SJSA1 (cell line): ENCODE data around the gene OR1D2. TPM values are rescaled to one million over a fixed set of nuclear protein-coding genes. Genes with fewer than 3 reads are reported as not detected.
"Not testable (repeated sequence)": the region's sequence is repeated elsewhere in the genome, so short reads cannot be mapped to it uniquely, and the experiment has no call there.

Experiments used
- DNase-seq, 2 experiments: peaks; one replicate each; pipeline ENCODE4 v3.0.0-alpha.2; 2015 to 2020; ENCODE audit warnings: low spot score in 2 of 2, low read depth in 1 of 2
- H3K27ac ChIP-seq: fragments of 250-450 bp; sonication (Bioruptor Pico); 2 replicates; pipeline ENCODE4 v1.5.1; 2020; ENCODE audit warnings: mild to moderate bottlenecking, moderate library complexity
- H3K27me3 ChIP-seq: fragments of 250-450 bp; sonication (Bioruptor Pico); replicated peaks from 2 replicates; pipeline ENCODE4 v1.5.1; 2020; ENCODE audit warnings: mild to moderate bottlenecking, moderate library complexity
- H3K36me3 ChIP-seq: fragments of 250-450 bp; sonication (Bioruptor Pico); 2 replicates; pipeline ENCODE4 v1.5.1; 2020; ENCODE audit warnings: mild to moderate bottlenecking
- H3K4me1 ChIP-seq: fragments of 250-450 bp; sonication (Bioruptor Pico); replicated peaks from 2 replicates; pipeline ENCODE4 v1.6.1; 2021; ENCODE audit warnings: mild to moderate bottlenecking
- H3K4me3 ChIP-seq: fragments of 250-450 bp; sonication (Bioruptor Pico); 2 replicates; pipeline ENCODE4 v1.5.1; 2020; ENCODE audit warnings: mild to moderate bottlenecking
- H3K9me3 ChIP-seq: fragments of 250-450 bp; sonication (Bioruptor Pico); replicated peaks from 2 replicates; pipeline ENCODE4 v1.5.1; 2020; ENCODE audit warnings: mild to moderate bottlenecking
- total RNA-seq: library from RNA; depleted of rRNA; stranded (reverse); fragments of >200 nt; shearing (Covaris generic); gene quantifications from 2 replicates; pipeline ENCODE4 v1.2.3, GENCODE V29; 2014; rRNA removed

OR1D2 gene
- not detected in 2 replicates for total RNA-seq

DNA sequence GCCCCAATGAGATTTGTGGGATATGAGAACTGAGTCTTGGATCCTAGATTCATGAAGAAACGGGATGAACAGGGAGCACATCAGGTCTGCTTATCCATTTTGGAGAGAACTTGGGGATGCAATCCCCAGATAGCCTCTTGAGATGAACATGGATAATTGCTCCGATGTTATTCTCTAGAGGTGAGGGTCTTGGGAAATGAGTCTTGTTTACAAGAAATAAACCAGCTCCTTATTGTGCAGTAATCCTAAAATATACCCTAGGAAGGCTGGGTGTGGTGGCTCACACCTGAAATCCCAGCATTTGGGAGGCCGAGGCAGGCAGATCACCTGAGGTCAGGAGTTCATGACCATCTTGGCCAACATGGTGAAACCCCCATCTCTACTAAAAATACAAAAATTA is at the start of gene OR1D2:
Gene OR1D2 (minus strand): TSS at position 101 of the 400 bp plus-strand sequence. CDS start 11,426 bp downstream, outside the sequence.
- Histone ChIP-seq H3K4me3 (no peak within 1 kb of the TSS), H3K36me3 (no peaks in the 10 kb centered on the region), H3K27ac (no peak within 1 kb of the TSS), H3K27me3 (peaks cover 13% of the 10 kb centered on the region; the same call in 1 of the 2 replicates), H3K4me1 (no peaks in the 10 kb centered on the region), H3K9me3 (0 out of 2 replicates have a peak, but pooled peaks cover 4% of the 10 kb centered on the region)
- DNase-seq: no peak

GRCh38 chr17:3137494-3137893 is 33.3 kb upstream of the OR1D2 start:
- not testable (repeated sequence) for H3K27ac ChIP-seq, H3K4me1 ChIP-seq, H3K36me3 ChIP-seq, H3K9me3 ChIP-seq, H3K4me3 ChIP-seq, DNase-seq, H3K27me3 ChIP-seq

DNA sequence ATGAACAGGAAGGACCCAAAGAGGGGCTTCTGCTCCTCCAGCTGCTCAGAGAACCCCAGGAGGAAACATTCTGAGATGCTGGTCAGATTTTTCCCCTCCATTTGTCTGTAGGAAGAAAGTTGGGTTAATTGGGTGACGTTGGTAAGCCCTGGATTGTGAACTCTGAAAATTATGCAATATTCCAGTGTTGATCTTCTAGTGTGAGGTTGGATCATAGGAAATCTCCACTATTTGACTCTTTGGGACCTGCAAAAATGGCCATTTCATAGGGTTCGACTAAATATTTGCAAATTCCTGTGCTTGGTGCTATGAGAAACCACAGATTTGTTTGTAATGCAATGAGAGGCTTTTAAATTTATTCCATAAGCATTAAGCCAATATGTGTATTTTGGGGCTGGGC is 23.2 kb upstream of the OR1D2 start, which contains the start of gene OR1G1:
Gene OR1G1 (minus strand): TSS at position 101 of the 400 bp plus-strand sequence. CDS start 0 bp downstream, at position 101.
- no peaks in the 10 kb centered on the region for H3K9me3 ChIP-seq
- no peak within 1 kb of the TSS for H3K4me3 ChIP-seq
- H3K27me3 ChIP-seq: peaks cover 11% of the 10 kb centered on the region; the same call in 1 of the 2 replicates
- H3K4me1 ChIP-seq: no peaks in the 10 kb centered on the region
- DNase-seq: no peak
- H3K27ac ChIP-seq: no peak within 1 kb of the TSS
- no peaks in the 10 kb centered on the region for H3K36me3 ChIP-seq

GRCh38 chr17:3073850-3074249 is 30.4 kb downstream of the OR1D2 start:
- H3K4me1 ChIP-seq, H3K9me3 ChIP-seq, DNase-seq, H3K27ac ChIP-seq, H3K36me3 ChIP-seq, H3K27me3 ChIP-seq, H3K4me3 ChIP-seq: not testable (repeated sequence)

DNA sequence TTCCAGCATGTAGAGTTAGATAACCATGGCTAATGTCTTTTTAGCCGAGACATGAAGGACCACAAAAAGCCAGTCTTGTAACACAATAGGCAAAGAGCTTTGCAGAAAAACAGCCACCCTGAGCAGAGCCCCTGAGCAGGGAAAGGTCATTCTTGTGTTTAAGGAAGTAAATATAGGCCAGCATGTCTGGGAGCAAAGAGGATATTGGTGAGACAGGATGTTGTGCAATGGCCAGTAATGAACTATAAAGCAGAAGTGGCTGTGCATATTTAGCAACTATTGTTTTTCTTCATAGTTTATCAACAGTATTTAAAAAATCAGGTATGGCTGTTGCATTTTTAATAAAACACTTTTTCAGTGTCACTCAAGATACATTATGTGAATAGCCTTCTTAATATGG is 39.0 kb downstream of the OR1D2 start:
- not testable (repeated sequence) for H3K4me1 ChIP-seq, DNase-seq, H3K4me3 ChIP-seq, H3K36me3 ChIP-seq, H3K27me3 ChIP-seq, H3K27ac ChIP-seq, H3K9me3 ChIP-seq

- not testable (repeated sequence) for H3K36me3 ChIP-seq, H3K4me1 ChIP-seq, H3K9me3 ChIP-seq, H3K27ac ChIP-seq, H3K27me3 ChIP-seq, DNase-seq, H3K4me3 ChIP-seq
Observed at GRCh38 chr17:3063507-3063906, 40.7 kb downstream of the OR1D2 start, which contains the start of gene OR1D5. Gene OR1D5, minus strand, starts transcription at chr17:3063607. Its CDS starts 0 bp downstream, at chr17:3063607.

DNA sequence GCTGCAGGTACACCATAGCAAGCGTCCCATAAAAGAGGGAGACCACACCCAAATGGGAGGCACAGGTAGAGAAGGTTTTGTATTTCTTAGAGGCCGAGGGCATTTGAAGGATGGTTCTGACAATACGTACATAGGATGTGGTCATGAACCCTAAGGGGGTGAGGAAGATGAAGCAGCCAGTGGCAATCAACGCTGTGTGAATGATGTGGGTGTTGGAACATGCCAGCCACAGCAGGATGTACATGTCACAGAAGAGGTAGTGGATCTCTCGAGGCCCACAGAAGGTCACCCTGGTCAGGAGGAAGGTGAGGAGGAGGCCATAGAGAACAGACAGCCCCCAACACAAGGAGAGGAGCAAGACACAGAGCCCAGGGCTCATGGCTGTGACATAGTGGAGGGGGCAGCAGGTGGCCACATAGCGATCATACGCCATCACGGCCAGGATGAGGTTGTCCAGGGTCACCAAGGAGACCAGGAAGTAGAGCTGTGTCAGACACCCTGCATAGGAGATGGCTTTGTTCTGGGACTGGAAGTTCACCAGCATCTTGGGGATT is 41.3 kb downstream of the OR1D2 start:
- not testable (repeated sequence) for H3K4me1 ChIP-seq, DNase-seq, H3K4me3 ChIP-seq, H3K27me3 ChIP-seq, H3K27ac ChIP-seq, H3K9me3 ChIP-seq, H3K36me3 ChIP-seq

- not testable (repeated sequence) for DNase-seq, H3K9me3 ChIP-seq, H3K4me1 ChIP-seq, H3K27ac ChIP-seq, H3K4me3 ChIP-seq, H3K27me3 ChIP-seq, H3K36me3 ChIP-seq
Observed at GRCh38 chr17:3054868-3055267, 49.4 kb downstream of the OR1D2 start.

- H3K27me3 ChIP-seq: 0 out of 2 replicates have a peak, but pooled peaks cover 2% of the 10 kb centered on the region
- no peaks in the 10 kb centered on the region for H3K36me3 ChIP-seq
- no peaks in the 10 kb centered on the region for H3K9me3 ChIP-seq
- H3K4me1 ChIP-seq: no peaks in the 10 kb centered on the region
- no peak for DNase-seq
- H3K4me3 ChIP-seq: no peak overlapping the region
- H3K27ac ChIP-seq: no peak overlapping the region
Observed at GRCh38 chr17:3049705-3050295, 54.4 kb downstream of the OR1D2 start.

DNA sequence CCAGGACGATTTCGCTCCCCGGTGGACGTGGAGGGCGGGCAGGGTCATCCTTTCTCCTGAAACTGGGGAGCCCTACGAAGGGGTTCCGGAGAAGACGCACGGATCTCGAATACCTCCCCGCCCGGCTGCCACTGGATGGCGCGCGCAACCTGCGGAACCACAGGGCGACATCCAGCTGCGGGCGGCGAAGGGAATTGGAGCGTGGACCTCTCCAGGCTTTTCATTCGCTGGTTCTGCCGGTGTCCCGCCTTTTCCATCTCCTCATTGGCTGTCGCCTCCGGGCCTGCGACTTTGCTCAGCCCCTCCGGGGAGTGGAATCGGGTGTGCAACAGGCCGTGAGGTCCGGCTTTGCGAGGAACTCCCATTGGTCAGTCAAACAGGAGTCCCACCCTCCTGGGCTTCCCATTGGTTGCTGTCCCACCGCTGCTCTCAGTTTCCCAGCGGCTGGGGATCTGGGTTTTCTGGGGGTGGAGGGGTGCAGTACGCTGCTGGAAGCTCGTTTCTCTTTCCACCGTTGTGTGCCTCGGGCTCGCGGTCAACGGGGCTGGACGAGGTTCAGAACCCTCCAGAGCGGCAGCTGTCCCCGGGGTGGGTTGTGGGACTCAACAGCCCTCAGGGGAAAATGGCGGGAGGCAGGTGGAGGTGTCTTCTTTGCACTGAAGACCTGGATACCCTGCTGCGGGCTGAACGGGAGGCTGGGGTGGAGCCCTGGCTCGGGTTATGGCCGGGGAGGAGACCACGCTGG is 55.3 kb downstream of the OR1D2 start:
- Histone ChIP-seq H3K4me3 (peak overlapping the region; percentile 44), H3K27me3 (0 out of 2 replicates have a peak, but pooled peaks cover 2% of the 10 kb centered on the region), H3K27ac (no peak overlapping the region), H3K4me1 (no peaks in the 10 kb centered on the region), H3K36me3 (no peaks in the 10 kb centered on the region), H3K9me3 (no peaks in the 10 kb centered on the region)
- peak; percentile 90 to 97 for DNase-seq

GRCh38 chr17:3046753-3047152 is 57.5 kb downstream of the OR1D2 start:
- Histone ChIP-seq H3K9me3 (no peaks in the 10 kb centered on the region), H3K27ac (no peak overlapping the region), H3K36me3 (no peaks in the 10 kb centered on the region), H3K4me3 (no peak overlapping the region), H3K27me3 (0 out of 2 replicates have a peak, but pooled peaks cover 2% of the 10 kb centered on the region), H3K4me1 (no peaks in the 10 kb centered on the region)
- no peak for DNase-seq

DNA sequence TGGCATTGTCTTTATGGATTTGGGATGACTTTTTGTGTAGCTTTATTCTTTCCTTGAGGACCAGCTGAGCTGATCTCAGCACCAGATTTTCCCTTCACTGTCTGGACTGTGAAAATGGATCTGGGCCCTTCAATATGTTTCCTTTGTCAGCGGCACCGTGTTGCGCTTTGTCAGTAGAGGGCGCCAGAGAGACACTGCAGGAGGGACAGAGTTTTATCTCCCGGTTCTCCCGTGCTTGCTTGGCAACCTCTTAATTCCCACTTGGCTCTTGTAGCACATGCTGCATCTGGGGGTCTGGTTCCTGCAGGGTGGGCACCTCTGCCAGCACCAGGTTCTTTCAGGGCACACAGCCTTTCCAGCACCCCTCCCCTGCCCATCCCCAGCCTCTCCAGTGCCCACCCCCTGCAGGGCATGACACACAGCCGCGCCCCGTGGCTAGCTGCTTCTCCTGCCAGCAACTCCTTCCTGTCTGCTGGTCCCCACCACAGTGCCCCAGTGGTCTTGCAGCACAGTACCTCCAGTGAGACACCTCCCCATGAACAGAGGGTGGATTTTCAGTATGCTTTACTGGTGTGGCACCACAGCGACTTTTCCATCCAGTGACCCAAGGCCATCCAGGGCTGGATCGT is 60.4 kb downstream of the OR1D2 start:
- no peak overlapping the region for H3K4me3 ChIP-seq

GRCh38 chr17:3040882-3041281 is 63.3 kb downstream of the OR1D2 start:
- Histone ChIP-seq H3K27me3 (no peaks in the 10 kb centered on the region), H3K4me1 (no peaks in the 10 kb centered on the region), H3K36me3 (no peaks in the 10 kb centered on the region), H3K4me3 (no peak overlapping the region), H3K9me3 (no peaks in the 10 kb centered on the region), H3K27ac (no peak overlapping the region)
- DNase-seq: peak in 1 of 2 experiments; percentile 2

More for the DNA sequence above, 60.4 kb downstream of the OR1D2 start:
- Histone ChIP-seq H3K4me1 (no peaks in the 10 kb centered on the region), H3K9me3 (no peaks in the 10 kb centered on the region), H3K36me3 (no peaks in the 10 kb centered on the region), H3K27ac (no peak overlapping the region), H3K27me3 (0 out of 2 replicates have a peak, but pooled peaks cover 2% of the 10 kb centered on the region)
- DNase-seq: no peak
